ENCODE measurements around the gene ITPKB. TPM values are rescaled to one million over a fixed set of nuclear protein-coding genes. Genes with fewer than 3 reads are reported as not detected.

ITPKB gene
- total and polyA plus RNA-seq, 9 donors, result 11.3 to 43.2 (median 20.1) TPM

DNA sequence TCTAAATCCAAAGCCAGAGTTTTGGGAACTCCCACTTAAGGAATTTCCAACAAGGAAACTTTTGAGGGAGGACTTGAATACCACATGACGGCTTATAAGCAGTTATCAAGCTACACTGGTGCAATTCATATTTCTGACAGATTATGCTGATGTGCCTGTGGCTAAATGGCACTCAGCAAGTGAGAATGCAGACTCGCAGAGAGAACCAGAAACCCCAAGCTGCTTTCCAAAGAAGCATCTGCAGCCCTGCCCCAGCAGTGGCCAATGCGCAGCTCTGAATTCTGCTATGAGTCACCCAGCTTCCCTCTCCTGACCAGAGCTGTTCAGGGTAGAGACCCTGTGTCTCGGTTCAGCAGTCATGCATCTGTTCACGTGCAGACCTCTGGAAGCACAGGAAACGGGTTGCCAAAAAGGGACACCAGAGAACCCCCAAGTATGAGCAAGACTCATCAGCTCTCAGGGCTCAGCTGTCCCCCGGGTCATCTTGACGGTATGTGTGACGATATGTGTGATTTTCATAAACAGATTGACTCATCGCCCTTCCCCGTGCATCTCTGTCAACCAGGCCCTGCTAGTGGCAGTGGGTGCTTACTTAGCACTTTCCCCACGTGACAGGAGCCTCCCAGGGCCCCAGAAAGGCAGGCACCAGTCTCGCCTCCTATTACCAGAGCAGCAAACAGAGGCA is 76.3 kb downstream of the ITPKB start:
- H3K27ac ChIP-seq, result peak overlapping the region; percentile 79 to 87
- TF ChIP-seq POLR2A (IDR thresholded peaks at IDR 0.05) (no peak), EP300 (IDR thresholded peaks at IDR 0.05) (peak; percentile 82)
- no peaks in the 10 kb centered on the region for H3K36me3 ChIP-seq
- WGBS, 3 donors, result 15 to 22% (median 17%) methylated on average over 13 of the region's 13 CpGs
- H3K9me3 ChIP-seq, result no peaks in the 10 kb centered on the region
- H3K4me1 ChIP-seq (ENCODE audit: insufficient read depth), result peaks cover 38% of the 10 kb centered on the region
- DNase-seq, result peak in 4 of 5 donors; percentile 57 to 77 (median 60)
- no peaks in the 10 kb centered on the region for H3K27me3 ChIP-seq
- intact Hi-C loops (cut with DNase I), result no loop called here
- no peak overlapping the region for H3K4me3 ChIP-seq

DNA sequence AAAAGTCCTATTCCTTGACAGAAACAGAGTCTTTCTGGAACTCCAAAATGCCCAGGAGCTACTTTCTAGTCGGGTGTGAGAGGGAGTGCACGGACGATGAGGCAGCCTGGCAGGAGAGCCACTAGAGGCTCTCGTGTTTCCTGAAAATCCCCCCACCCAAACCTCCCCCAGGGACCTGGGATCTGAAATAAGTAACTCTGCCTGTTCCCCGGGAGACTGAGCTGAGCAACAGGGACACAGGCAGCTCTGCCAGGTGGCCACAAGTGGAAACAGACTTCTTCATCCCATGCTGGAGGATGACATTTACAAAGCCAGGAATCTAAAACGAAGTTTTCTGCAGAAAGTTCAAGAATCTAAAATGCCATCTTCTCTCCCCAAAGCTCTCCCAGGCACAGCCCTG is 77.1 kb downstream of the ITPKB start:
- TF ChIP-seq, protein P1, sequence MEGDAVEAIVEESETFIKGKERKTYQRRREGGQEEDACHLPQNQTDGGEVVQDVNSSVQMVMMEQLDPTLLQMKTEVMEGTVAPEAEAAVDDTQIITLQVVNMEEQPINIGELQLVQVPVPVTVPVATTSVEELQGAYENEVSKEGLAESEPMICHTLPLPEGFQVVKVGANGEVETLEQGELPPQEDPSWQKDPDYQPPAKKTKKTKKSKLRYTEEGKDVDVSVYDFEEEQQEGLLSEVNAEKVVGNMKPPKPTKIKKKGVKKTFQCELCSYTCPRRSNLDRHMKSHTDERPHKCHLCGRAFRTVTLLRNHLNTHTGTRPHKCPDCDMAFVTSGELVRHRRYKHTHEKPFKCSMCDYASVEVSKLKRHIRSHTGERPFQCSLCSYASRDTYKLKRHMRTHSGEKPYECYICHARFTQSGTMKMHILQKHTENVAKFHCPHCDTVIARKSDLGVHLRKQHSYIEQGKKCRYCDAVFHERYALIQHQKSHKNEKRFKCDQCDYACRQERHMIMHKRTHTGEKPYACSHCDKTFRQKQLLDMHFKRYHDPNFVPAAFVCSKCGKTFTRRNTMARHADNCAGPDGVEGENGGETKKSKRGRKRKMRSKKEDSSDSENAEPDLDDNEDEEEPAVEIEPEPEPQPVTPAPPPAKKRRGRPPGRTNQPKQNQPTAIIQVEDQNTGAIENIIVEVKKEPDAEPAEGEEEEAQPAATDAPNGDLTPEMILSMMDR (IDR thresholded peaks at IDR 0.05), result no peak
- TF ChIP-seq EP300 (IDR thresholded peaks at IDR 0.05), result no peak
- no peak for TF ChIP-seq POLR2A (IDR thresholded peaks at IDR 0.05)
- Histone ChIP-seq H3K4me3 (no peak overlapping the region), H3K27ac (peak overlapping the region; percentile 79 to 87), H3K4me1 (ENCODE audit: insufficient read depth) (peaks cover 38% of the 10 kb centered on the region), H3K9me3 (no peaks in the 10 kb centered on the region), H3K27me3 (no peaks in the 10 kb centered on the region), H3K36me3 (no peaks in the 10 kb centered on the region)
- no peak for DNase-seq
- intact Hi-C loops (cut with DNase I), result no loop called here
- 7 to 20% (median 8%) methylated on average over 6 of the region's 6 CpGs for WGBS, 3 donors

DNA sequence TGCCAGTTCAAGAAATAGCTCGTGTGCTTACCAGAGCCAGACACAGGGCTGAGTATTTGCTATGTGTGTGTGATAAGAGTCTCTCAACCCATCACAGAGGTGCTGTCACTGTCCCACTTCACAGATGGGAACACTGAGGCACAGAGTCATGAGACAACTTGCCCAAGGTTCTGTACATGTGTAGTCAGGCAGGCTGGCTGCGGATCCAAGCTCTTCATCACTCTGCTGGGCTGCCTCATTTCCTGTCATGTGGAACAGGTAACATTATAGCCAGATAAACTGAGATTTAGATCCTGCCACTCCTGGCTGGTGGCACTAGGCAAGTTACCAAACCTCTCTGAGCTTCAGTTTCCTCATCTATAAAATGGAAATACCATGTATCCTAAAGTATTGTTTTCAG is 77.8 kb downstream of the ITPKB start:
- WGBS, 3 donors, result 77 to 84% (median 83%) methylated on average over 2 of the region's 2 CpGs
- H3K27ac ChIP-seq, result peak overlapping the region; percentile 79 to 87

DNA sequence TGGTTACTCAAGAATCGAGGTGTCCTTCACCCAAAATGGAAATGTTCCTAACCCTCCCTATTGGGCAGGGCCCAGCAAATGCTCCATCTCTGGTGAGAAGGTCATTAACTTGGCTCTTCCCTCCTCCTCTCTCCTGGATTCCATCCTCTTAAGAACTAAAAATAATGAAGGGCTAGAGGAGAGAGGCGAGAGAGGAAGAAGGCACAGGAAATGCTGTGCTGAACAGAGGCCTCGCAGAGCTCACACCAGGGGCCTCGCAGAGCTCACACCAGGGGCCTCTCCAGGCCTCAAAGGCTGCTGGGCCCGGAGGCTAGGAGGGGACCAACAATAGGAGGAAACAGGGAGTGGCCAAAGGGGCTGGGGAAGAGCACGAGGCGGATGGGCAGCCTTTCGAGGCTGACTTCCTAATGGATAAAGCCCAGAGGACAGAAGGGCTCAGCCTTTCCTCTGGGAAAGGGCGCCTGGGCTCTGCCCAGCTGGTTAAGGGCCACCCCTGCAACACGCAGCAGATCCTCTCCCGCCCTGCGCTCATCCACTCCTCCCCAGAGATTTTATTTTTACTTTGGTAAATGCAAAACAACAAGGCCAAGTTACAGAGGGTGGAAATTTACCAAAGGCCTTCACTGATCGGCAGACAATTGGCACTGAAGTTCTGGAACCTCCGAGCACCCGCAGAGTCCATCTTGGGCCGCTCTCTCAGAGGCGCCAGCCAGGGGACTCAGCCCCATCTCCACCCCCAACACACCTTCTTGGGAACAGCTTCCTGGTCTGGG is 78.5 kb downstream of the ITPKB start:
- peak in 2 of 5 donors; percentile 44 to 62 for DNase-seq
- intact Hi-C loops (cut with DNase I), result no loop called here
- no peaks in the 10 kb centered on the region for H3K9me3 ChIP-seq
- no peak for TF ChIP-seq POLR2A (IDR thresholded peaks at IDR 0.05)
- no peak for TF ChIP-seq EP300 (IDR thresholded peaks at IDR 0.05)
- TF ChIP-seq, protein P1 (IDR thresholded peaks at IDR 0.05), result no peak
- H3K27ac ChIP-seq, result peak overlapping the region; percentile 79 to 87
- H3K27me3 ChIP-seq, result no peaks in the 10 kb centered on the region
- H3K4me3 ChIP-seq, result no peak overlapping the region
- H3K36me3 ChIP-seq, result no peaks in the 10 kb centered on the region
- H3K4me1 ChIP-seq (ENCODE audit: insufficient read depth), result peaks cover 39% of the 10 kb centered on the region
- 42 to 47% (median 46%) methylated on average over 17 of the region's 17 CpGs for WGBS, 3 donors

More for the DNA sequence above, 77.8 kb downstream of the ITPKB start:
- Histone ChIP-seq H3K4me3 (no peak overlapping the region), H3K27me3 (no peaks in the 10 kb centered on the region), H3K4me1 (ENCODE audit: insufficient read depth) (peaks cover 39% of the 10 kb centered on the region), H3K36me3 (no peaks in the 10 kb centered on the region), H3K9me3 (no peaks in the 10 kb centered on the region)
- no peak for DNase-seq
- TF ChIP-seq, protein P1 (IDR thresholded peaks at IDR 0.05), result no peak
- TF ChIP-seq POLR2A (IDR thresholded peaks at IDR 0.05), result no peak
- no peak for TF ChIP-seq EP300 (IDR thresholded peaks at IDR 0.05)
- intact Hi-C loops (cut with DNase I), result no loop called here

Measured in ovary (tissue), 9 donors.